ENCODE results near the gene SETD1A. TPM values are rescaled to one million over a fixed set of nuclear protein-coding genes. Genes with fewer than 3 reads are reported as not detected.
"Not testable (repeated sequence)": the region's sequence is repeated elsewhere in the genome, so short reads cannot be mapped to it uniquely, and the experiment has no call there.

The SETD1A gene
- total RNA-seq, 2 donors from 2014 or later: 12.2 to 15.0 TPM

DNA sequence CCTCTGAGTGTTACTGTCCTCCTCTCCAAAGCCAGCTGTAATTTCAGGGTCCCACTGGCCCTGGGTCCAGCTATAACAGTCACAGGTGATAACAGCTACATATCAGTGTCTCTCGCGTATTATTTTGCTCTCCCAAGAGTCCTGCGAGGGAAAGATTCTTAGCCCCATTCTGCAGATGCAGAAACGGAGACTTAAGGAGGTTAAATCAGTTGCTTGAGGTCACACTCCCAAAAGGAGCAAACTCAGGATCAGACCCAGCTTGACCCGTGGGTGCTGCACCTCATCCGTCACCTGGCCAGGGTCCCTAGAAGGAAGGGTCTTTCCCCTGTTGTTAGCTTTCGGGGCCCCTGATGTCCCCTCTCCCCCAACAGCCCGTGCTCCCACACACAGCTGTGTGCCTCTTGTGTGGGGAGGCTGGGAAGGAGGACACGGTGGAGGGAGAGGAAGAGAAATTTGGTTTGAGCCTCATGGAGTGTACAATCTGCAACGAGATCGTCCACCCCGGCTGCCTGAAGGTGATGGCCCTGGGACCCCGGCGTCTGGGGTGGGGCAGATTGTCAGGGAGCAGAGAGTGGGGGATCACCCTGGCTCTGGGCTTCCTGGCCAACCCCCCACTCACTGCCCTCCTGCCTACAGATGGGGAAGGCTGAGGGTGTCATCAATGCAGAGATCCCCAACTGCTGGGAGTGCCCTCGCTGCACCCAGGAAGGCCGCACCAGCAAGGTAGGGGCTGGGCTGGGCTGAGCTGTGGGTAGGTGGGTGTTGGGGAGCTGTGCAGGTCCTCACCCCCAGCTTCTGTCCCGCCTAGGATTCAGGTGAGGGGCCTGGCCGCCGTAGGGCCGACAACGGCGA is 30.4 kb upstream of the SETD1A start:
- intact Hi-C loops (cut with DNase I, micrococcal nuclease): no loop called here
- ATAC-seq (no peak), DNase-seq (no peak)

DNA sequence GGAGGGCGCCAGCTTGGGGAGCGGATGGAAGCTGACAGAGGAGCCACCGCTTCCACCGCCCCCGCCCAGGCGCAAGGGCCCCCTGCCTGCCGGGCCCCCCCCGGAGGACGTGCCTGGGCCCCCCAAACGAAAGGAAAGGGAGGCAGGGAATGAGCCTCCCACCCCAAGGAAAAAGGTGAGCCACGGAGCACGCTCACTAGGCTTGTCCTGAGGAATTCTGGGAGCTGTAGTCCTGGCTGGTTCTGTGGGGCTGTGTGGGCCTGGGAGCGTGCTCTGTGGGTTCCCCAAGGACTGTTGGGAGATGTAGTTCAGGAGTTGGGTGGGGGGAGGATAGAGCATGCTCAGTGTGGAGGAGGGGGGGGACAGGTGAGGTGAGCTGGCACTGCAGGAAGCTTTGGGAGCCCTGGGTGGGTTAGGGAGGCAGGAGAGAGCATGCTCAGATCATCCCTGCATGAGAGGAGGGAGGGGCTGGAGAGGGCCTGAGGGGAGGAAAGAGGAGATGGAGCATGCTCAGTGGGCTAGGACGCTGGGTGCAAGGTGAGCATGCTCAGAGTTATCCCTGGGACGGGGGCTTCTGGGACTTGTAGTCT is 29.7 kb upstream of the SETD1A start:
- DNase-seq: peak in 1 of 2 donors; percentile 47
- intact Hi-C loops (cut with DNase I, micrococcal nuclease): no loop called here
- ATAC-seq: no peak

DNA sequence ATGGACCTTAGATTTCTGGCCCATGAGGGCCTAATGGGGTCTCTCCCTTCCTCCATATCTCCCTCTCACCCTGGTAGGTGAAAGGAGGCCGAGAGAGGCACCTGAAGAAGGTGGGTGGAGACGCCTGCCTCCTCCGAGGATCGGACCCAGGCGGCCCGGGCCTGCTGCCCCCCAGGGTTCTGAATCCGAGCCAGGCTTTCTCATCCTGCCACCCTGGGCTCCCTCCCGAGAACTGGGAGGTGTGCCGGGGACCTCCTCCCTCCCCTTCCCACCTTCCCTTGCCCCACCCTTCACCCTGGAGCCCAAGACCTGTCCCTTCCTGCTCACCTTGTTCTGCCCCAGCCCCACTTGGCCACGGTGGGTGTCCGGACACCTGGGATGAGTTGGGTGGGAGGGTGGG is 29.2 kb upstream of the SETD1A start:
- no peak for ATAC-seq
- no peak for DNase-seq
- intact Hi-C loops (cut with DNase I, micrococcal nuclease): no loop called here

DNA sequence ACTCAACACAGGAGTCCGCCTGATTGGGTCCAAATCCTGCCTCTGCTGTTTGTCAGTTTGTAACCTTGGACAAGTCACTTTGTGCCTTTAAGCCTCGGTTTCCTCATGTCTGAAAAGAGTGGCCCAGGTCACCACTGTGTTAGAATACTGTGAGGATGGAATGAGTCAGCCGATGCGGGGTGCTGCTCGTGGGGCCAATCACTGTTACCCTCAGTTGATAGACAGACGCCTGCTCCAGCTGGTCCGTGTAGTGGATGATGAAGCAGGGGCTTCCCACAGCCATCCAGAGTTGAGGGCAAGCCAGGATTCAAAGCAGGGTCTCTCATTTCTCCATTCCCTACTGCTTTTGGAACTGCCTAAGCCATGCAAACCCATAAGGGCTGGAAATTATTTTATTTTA is 28.4 kb upstream of the SETD1A start:
- DNase-seq: no peak
- no peak for ATAC-seq
- intact Hi-C loops (cut with DNase I, micrococcal nuclease): no loop called here

DNA sequence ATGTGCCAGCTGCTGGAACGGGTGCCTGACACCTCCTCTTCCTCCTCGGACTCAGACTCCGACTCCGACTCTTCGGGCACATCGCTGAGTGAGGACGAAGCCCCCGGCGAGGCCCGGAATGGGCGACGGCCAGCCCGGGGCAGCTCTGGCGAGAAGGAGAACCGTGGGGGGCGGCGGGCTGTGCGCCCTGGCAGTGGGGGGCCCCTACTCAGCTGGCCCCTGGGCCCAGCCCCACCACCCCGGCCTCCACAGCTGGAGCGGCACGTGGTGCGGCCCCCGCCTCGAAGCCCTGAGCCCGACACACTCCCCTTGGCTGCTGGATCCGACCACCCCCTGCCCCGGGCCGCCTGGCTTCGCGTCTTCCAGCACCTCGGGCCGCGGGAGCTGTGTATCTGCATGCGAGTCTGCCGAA is 27.4 kb upstream of the SETD1A start:
- no peak for ATAC-seq
- DNase-seq: no peak
- intact Hi-C loops (cut with DNase I, micrococcal nuclease): no loop called here

DNA sequence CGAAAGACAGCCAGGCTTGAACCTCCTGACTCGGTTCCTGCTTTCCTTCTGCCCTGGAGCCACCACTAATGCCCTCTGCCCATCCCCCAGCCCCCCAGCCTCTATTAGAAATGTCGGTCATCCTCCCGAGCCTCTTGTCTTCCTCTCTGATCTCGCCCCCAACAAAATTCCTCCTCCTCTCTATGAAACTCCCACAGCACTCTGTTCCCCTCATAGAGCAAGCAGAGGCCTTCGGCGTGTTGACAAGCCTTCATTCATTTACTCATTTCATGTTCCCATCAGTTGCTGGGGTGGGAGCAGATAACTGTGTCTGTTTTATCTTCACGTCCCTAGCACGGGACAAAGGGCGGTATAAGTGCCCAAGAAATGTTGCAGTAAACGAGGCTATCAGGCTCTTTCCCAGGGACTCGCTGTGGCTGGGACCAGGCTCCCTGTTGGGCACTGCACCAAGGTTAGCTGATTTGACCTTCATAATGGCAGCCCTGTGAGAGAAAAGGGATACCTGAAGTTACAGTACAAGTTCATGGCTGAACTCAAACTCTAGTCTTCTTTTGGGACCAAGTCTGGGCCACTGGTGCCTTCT is 26.4 kb upstream of the SETD1A start:
- no peak for DNase-seq
- intact Hi-C loops (cut with DNase I, micrococcal nuclease): no loop called here
- ATAC-seq: no peak

DNA sequence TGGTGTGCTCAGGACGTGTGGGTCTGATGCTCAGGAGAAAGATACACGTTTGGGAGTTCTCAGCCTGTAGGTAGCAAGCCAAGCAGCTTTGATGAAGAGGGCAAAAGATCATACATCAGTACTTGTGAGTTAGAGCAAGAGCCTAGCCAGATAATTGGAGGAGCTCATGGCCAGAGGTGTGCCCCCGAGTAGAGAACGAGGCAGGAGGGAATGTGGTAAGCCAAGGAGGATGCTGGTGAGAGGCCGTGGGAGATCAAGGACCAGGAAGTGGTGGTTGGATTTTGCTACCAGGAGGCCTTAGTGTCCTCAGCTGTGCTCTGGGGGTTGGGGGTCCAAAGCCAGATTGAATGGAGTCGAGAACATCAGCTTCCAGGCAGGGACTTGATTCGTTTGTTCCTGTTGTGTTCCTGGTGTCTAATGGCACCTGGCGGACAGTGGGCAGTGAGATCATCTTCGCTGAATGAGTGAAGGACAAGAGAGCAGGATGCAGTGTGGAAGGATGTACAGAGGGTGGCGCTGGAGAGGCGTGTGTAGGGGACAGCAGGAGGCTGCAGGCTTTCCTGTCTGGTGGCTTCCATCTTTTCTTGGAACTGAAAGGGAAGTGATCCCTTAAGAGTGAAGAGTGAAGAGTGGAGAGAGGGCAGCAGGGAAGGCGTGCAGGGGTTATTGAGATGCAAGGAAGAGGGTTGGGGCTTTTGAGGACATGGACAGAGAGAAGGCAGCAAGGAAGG is 22.6 kb upstream of the SETD1A start:
- no peak for DNase-seq
- peak; percentile 62 for ATAC-seq
- intact Hi-C loops (cut with DNase I, micrococcal nuclease): no loop called here

DNA sequence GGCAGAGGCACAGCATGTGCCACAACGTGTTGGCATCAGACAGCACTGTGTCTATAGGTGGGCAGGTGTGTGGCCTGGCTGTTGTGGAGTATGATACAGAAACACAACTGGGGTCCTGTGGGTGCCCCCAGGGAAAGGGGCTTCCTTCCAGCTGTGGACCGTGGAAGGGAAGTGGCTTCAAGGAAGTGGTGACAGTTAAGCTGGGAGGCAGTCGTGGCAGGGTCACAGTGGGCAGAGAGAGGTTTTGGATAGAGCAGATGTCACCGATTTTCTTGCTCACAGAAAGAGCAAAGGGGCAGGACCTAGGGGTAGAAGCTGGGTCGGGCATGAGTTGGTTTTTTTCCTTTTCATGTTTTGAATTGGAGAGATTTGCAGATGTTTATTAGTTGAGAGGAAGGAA is 19.9 kb upstream of the SETD1A start:
- intact Hi-C loops (cut with DNase I, micrococcal nuclease): no loop called here
- no peak for DNase-seq
- no peak for ATAC-seq

DNA sequence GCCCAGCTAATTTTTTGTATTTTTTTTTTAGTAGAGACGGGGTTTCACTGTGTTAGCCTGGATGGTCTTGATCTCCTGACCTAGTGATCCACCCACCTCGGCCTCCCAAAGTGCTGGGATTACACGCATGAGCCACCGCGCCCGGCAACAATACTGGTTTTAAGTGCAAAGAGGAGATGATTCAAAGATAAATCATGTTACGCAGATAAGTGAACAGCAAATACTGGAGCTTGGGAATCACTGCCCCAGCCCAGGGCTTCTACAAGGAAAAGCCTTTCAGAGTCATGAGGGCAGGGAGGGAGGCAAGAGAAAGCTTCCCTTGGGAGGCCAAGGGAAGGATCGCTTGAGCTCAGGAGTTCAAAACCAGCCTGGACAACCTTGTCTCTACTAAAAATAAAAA is 18.0 kb upstream of the SETD1A start:
- ATAC-seq; intact Hi-C loops (cut with DNase I, micrococcal nuclease); DNase-seq: not testable (repeated sequence)

DNA sequence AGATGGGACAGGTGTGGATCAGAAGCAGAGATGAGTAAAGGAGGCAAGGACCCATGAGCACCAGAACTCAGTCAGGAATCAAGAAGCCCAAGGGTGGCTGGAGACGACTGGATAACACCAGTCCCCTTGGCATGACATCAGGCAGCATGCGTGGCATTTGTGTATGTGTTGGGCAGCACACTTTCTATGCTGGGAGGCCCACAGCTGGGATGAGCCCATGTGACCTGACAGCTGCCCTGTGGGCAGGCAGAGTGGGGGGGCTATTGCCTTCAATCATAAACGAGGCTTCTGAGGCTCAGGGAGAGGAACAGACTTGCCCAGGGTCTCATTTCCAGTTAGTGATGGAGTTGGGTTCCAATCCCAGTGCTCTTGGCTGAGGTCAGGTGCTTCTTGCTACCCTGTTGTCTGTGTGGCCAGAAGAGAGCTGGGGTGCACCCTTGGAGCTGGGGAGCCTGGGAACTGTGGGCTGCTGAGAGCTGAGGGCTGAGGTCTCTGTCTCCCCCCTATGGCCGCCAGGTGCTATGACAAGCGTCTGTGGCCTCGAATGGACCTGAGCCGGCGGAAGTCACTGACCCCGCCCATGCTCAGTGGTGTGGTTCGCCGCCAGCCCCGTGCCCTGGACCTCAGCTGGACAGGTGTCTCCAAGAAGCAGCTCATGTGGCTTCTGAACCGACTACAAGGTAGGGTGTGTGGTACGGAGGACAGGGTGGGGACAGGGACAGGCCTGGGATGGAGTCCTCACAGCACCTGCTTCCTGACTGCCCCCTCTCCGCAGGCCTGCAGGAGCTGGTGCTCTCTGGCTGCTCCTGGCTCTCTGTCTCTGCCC is 15.7 kb upstream of the SETD1A start:
- ATAC-seq (peak; percentile 91), DNase-seq (peak; percentile 83 to 84)
- intact Hi-C loops (cut with DNase I, micrococcal nuclease): no loop called here

DNA sequence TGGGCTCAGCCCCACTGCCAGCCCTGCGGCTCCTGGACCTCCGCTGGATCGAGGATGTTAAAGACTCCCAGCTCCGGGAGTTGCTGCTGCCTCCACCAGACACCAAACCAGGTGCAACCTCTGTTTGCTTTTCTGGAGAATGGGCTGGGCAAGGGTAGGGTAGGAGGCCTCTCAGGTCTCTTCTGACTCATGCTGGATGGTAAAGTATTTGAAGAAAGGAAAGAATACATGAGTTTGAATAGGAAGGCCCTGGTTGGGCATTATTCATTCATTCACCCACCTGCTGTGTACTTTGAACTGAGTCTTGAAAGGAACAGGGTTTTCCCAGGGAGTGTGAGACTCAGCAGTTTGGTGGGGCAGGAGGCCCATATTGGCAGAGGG is 15.1 kb upstream of the SETD1A start:
- ATAC-seq (peak; percentile 59), DNase-seq (no peak)
- intact Hi-C loops (cut with DNase I, micrococcal nuclease): no loop called here

DNA sequence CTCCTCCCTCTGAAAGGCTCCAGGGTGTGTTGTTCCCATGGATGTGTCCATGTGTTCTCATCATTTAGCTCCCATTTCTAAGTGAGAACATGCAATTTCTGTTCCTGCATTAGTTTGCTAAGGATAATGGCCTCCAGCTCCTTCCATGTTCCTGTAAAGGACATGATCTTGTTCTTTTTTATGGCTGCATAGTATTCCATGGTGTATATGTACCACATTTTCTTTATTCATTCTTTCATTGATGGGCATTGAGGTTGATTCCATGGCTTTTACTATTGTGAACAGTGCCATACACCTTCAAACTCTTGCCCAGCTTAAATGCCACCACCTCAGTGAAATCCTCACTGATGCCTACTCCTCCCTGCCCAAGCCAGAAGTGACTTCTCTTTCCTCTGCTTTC is 13.2 kb upstream of the SETD1A start:
- intact Hi-C loops (cut with DNase I, micrococcal nuclease): no loop called here
- DNase-seq: no peak
- ATAC-seq: no peak

DNA sequence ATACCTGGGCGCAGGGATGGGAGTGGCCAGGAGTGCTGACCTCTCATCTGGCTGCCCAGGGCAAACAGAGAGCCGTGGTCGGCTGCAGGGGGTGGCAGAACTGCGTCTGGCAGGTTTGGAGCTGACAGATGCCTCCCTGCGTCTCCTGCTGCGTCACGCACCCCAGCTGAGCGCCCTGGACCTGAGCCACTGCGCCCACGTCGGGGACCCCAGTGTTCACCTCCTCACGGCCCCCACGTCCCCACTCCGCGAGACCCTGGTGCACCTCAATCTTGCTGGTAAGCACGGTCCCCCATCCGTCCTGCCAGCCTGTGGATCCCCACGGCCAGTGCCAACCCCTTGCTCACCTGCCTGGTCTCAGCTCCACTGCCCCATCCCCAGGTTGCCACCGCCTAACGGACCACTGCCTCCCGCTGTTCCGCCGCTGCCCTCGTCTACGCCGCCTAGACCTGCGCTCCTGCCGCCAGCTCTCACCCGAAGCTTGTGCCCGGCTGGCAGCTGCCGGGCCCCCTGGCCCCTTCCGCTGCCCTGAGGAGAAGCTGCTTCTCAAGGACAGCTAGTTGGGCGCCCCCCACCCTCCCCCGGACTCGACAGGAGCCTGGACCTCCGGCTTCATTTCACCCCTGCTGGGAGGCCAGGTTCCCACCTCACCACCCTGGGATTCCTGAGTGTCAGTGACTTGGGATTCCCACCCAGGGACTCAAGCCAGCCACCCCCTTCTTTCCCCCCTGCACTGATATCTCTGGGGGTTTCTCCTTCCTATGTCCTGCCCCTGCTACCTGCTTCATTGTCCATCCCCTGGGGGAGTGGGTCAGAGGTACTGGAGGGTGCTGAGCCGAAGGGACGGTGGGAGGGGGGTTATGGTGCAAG is 10.6 kb upstream of the SETD1A start:
- ATAC-seq: no peak
- peak in 1 of 2 donors; percentile 21 for DNase-seq
- intact Hi-C loops (cut with DNase I, micrococcal nuclease): no loop called here

DNA sequence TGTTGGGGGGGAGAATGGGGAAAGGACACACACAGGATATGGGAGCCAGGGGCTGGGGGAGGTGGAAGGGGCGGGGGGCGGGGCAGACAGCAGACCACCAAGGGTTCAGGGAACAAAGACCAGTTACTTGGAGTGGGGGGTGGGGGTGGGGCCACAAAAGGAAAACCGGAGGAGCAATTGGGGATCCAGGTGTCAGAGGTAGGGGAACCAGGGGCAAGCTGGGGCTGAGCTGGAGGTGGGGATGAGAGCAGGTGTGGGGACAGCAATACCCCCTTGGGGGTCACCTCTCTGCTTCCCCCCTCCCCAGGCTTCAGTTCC is 10.1 kb upstream of the SETD1A start:
- DNase-seq (no peak), ATAC-seq (no peak)
- intact Hi-C loops (cut with DNase I, micrococcal nuclease): no loop called here

DNA sequence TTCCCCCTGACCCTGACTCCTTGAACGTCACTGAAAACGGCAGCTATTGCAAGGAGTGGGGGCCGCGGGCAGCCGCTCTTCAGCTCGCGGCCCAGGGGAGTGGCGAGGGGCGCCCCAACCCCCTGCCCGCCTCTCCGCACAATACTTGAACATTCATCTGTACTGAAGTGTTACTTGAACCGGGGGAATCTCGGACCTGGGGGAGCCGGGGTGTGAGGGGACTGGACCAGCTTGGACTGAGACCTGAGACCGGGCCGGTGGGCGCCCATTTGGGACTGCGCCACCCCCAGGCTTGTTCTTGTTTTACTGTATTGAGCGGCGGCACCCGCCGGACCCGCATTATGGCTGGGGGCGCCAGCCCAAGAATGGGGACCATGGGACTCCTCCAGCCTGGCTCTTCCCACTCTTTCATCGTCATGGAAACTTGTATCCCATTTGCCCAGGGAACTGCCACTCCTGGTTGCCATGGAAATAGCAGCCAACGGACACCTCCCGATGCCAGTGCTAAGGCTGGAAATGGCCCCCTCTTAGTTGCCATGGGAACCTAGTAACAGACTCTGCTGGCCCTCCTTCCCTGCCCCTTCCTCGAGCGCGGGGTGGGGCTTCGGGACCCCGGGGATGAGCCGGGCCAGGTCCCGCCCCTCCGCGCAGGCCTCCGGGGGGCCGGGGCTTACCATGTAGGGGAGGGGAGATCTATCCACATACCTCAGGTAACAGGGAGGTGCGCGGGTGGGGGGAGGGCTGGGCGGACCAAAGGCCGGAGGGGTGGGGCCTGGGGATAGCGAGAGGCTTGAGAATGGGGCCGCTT is 9.5 kb upstream of the SETD1A start:
- peak; percentile 30 for ATAC-seq
- intact Hi-C loops (cut with DNase I, micrococcal nuclease): no loop called here
- DNase-seq: peak; percentile 66 to 88

DNA sequence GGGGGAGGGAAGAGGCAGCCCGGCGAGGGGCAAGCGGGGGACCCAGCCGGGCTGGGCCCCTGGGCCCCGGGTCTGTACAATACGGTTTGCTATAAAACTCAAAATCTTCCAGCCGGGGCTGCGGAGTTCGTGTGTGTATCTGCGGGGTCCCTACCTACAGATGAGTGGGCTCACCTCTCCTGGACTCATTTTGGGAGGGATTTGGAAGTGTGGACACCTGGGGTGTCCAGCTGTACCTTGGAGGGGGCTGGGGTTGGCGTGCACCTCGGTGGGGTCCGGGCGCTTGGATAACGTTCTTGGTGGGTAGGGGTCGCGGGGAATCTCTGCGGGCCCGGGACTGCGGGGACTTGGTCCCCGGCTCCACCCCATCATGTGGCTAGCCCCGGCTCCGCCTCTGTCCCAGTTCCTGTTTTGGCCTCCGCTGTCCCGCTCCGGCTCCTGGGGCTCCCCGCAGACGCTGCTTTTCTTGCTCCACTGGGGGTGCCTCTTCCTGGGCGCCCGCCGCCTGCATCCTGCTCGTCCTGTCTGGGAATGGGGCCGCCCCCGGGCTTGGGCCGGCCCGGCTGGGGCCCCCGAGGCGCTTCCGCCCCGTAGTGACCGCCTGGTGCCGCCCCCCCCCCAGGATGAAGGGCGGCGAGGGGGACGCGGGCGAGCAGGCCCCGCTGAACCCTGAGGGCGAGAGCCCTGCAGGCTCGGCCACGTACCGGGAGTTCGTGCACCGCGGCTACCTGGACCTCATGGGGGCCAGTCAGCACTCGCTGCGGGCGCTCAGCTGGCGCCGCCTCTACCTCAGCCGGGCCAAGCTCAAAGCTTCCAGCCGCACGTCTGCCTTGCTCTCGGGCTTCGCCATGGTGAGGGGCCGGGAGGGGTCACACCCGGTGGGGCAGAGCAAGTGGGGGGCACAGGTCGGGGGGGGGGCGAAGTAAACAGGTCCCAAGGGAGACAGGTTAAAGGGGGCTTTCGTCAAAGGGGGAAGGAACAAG is 8.6 kb upstream of the SETD1A start, which contains the start of gene ORAI3:
Gene ORAI3 (plus strand): TSS at position 402 of the 983 bp plus-strand sequence. CDS start 222 bp downstream, at position 624.
- DNase-seq (peak; percentile 80 to 82), ATAC-seq (peak; percentile 59)
- intact Hi-C loops (cut with DNase I, micrococcal nuclease): no loop called here

All from left colon (tissue), 2 donors.